ENCODE measurements around the gene PGM2. TPM values are rescaled to one million over a fixed set of nuclear protein-coding genes. Genes with fewer than 3 reads are reported as not detected.

The PGM2 gene
- polyA plus RNA-seq, 1 donor from 2014 or later, result 9.3 TPM

DNA sequence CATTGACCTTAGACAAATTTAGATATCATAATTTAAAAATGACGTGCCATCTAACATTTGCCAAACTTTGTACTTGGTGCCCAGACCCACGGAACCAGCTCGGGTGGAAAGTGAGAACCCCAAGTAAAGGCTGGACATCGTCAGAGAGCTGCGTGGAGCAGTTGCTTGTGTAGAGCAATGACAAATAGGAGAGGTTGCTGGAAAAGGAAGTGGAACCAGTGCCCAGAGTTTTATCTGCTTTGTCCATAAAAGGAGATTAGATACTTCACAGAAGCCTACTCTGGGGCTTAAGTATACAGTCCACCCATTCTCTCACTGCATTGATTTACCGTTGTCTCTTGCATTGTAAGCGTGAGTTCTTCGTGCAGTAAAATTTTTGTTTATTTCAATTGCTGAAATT is 59.0 kb downstream of the PGM2 start:
- TF ChIP-seq MXI1 (conservative IDR thresholded peaks at IDR 0.05; ENCODE audit: poor library complexity, severe bottlenecking), result no peak
- TF ChIP-seq REST (IDR thresholded peaks at IDR 0.05; ENCODE audit: borderline replicate concordance), result no peak
- no peak for TF ChIP-seq RAD21 (conservative IDR thresholded peaks at IDR 0.05)
- no peak for TF ChIP-seq POLR2AphosphoS5 (IDR thresholded peaks at IDR 0.05)
- TF ChIP-seq EP300 (conservative IDR thresholded peaks at IDR 0.05; ENCODE audit: poor library complexity, severe bottlenecking), result no peak
- TF ChIP-seq, protein P1, sequence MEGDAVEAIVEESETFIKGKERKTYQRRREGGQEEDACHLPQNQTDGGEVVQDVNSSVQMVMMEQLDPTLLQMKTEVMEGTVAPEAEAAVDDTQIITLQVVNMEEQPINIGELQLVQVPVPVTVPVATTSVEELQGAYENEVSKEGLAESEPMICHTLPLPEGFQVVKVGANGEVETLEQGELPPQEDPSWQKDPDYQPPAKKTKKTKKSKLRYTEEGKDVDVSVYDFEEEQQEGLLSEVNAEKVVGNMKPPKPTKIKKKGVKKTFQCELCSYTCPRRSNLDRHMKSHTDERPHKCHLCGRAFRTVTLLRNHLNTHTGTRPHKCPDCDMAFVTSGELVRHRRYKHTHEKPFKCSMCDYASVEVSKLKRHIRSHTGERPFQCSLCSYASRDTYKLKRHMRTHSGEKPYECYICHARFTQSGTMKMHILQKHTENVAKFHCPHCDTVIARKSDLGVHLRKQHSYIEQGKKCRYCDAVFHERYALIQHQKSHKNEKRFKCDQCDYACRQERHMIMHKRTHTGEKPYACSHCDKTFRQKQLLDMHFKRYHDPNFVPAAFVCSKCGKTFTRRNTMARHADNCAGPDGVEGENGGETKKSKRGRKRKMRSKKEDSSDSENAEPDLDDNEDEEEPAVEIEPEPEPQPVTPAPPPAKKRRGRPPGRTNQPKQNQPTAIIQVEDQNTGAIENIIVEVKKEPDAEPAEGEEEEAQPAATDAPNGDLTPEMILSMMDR (IDR thresholded peaks at IDR 0.05; ENCODE audit: poor library complexity, severe bottlenecking), result no peak
- no peak for TF ChIP-seq TAF1 (IDR thresholded peaks at IDR 0.05; ENCODE audit: low read depth)
- no peak for TF ChIP-seq EZH2 (IDR thresholded peaks at IDR 0.05; ENCODE audit: borderline replicate concordance, insufficient read depth, low read length, poor library complexity, severe bottlenecking)
- Histone ChIP-seq H2AFZ (ENCODE audit: low read depth, low read length) (no peak overlapping the region), H3K27ac (ENCODE audit: low read length) (no peak overlapping the region), H3K27me3 (ENCODE audit: insufficient read depth, low read depth, low read length) (peaks cover 23% of the 10 kb centered on the region), H3K9me2 (ENCODE audit: insufficient read depth, low read length) (no peaks in the 10 kb centered on the region), H3K4me2 (ENCODE audit: low read length) (no peak overlapping the region), H3K79me2 (replicated peaks; ENCODE audit: insufficient read depth, low read length) (no peaks in the 10 kb centered on the region), H3K36me3 (ENCODE audit: insufficient read depth, low read length) (no peaks in the 10 kb centered on the region), H3K9me3 (ENCODE audit: low read length) (no peaks in the 10 kb centered on the region), H3K4me3 (ENCODE audit: low read length) (no peak overlapping the region), H4K20me1 (ENCODE audit: insufficient read depth) (no peaks in the 10 kb centered on the region), H3K9ac (ENCODE audit: low read length) (no peak overlapping the region), H3F3A (ENCODE audit: insufficient read depth, low read length, poor library complexity, severe bottlenecking) (no peaks in the 10 kb centered on the region)

- no peaks in the 10 kb centered on the region for H3F3A ChIP-seq (ENCODE audit: insufficient read depth, low read length, poor library complexity, severe bottlenecking)
- no peaks in the 10 kb centered on the region for H3K9me3 ChIP-seq (ENCODE audit: low read length)
- H3K27me3 ChIP-seq (ENCODE audit: insufficient read depth, low read depth, low read length), result peaks cover 51% of the 10 kb centered on the region
- peak overlapping the region; percentile 53 for H3K9ac ChIP-seq (ENCODE audit: low read length)
- H3K27ac ChIP-seq (ENCODE audit: low read length), result no peak overlapping the region
- H3K4me3 ChIP-seq (ENCODE audit: low read length), result peak overlapping the region; percentile 86
- no peak overlapping the region for H2AFZ ChIP-seq (ENCODE audit: low read depth, low read length)
- TF ChIP-seq SMC3 (conservative IDR thresholded peaks at IDR 0.05; ENCODE audit: poor library complexity) (no peak), TAF1 (IDR thresholded peaks at IDR 0.05; ENCODE audit: low read depth) (no peak), RAD21 (conservative IDR thresholded peaks at IDR 0.05) (no peak), REST (IDR thresholded peaks at IDR 0.05; ENCODE audit: borderline replicate concordance) (no peak), EZH2 (IDR thresholded peaks at IDR 0.05; ENCODE audit: borderline replicate concordance, insufficient read depth, low read length, poor library complexity, severe bottlenecking) (no peak), MXI1 (conservative IDR thresholded peaks at IDR 0.05; ENCODE audit: poor library complexity, severe bottlenecking) (no peak), POLR2AphosphoS5 (IDR thresholded peaks at IDR 0.05) (no peak), EP300 (conservative IDR thresholded peaks at IDR 0.05; ENCODE audit: poor library complexity, severe bottlenecking) (no peak)
- TF ChIP-seq, protein P1 (IDR thresholded peaks at IDR 0.05; ENCODE audit: poor library complexity, severe bottlenecking), result no peak
- no peaks in the 10 kb centered on the region for H3K79me2 ChIP-seq (replicated peaks; ENCODE audit: insufficient read depth, low read length)
- H3K36me3 ChIP-seq (ENCODE audit: insufficient read depth, low read length), result no peaks in the 10 kb centered on the region
- H3K4me2 ChIP-seq (ENCODE audit: low read length), result peak overlapping the region; percentile 80
- H3K9me2 ChIP-seq (ENCODE audit: insufficient read depth, low read length), result no peaks in the 10 kb centered on the region
- no peaks in the 10 kb centered on the region for H4K20me1 ChIP-seq (ENCODE audit: insufficient read depth)
Measured at GRCh38 chr4:37889849-37890800, 63.6 kb downstream of the PGM2 start.
